ENCODE results near the gene CFAP57. TPM values are rescaled to one million over a fixed set of nuclear protein-coding genes. Genes with fewer than 3 reads are reported as not detected.

Gene CFAP57
- total and polyA plus RNA-seq, 4 donors, result 2.9 to 6.9 (median 5.4) TPM

DNA sequence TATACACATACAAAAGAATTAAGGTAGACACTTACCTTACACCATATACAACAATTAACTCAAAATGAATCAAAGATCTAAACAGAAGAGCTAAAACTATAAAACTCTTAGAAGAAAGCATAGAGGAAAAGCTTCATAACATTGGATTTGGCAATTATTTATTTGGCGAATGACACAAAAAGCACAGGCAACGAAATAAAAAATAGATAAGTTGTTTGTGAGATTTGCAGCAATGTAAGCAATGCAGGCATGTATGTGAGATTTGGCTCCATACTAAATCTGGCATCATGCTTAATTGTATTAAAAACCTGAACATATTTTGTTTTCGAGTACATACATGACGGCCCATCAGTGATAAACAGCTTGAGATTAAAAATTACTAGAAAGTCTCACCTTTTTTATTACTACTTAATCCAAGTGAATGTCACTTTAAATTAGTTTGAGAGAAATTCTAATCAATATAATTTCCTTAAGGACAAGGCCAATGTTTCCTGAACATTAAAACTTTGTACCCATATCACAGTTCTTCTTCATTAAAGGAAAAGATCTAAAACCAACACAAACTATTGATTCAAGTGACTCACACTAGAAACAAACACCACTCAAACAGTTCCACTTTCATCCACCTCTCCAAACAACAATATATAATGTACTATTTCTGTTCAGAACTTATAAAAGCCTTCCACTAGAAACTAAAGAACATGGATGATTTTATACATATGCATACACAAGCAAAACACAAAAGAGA lies 74.5 kb downstream of the CFAP57 start:
- no peak for DNase-seq (ENCODE audit: low read depth in 4 of 6, low spot score in 6 of 6)
- Histone ChIP-seq H3K4me1 (ENCODE audit: control insufficient read depth, insufficient read depth, low read length) (no peaks in the 10 kb centered on the region), H3K27me3 (ENCODE audit: control insufficient read depth, insufficient read depth, low read length) (no peaks in the 10 kb centered on the region), H3K4me3 (ENCODE audit: low read depth, low read length) (no peak overlapping the region), H3K9me3 (ENCODE audit: control insufficient read depth, insufficient read depth, low read length) (no peaks in the 10 kb centered on the region), H3K36me3 (ENCODE audit: control insufficient read depth, insufficient read depth, low read length) (no peaks in the 10 kb centered on the region), H3K27ac (ENCODE audit: low read depth, low read length) (no peak overlapping the region)
- WGBS (ENCODE audit: insufficient coverage), result 100% methylated on average over 1 of the region's 4 CpGs

DNA sequence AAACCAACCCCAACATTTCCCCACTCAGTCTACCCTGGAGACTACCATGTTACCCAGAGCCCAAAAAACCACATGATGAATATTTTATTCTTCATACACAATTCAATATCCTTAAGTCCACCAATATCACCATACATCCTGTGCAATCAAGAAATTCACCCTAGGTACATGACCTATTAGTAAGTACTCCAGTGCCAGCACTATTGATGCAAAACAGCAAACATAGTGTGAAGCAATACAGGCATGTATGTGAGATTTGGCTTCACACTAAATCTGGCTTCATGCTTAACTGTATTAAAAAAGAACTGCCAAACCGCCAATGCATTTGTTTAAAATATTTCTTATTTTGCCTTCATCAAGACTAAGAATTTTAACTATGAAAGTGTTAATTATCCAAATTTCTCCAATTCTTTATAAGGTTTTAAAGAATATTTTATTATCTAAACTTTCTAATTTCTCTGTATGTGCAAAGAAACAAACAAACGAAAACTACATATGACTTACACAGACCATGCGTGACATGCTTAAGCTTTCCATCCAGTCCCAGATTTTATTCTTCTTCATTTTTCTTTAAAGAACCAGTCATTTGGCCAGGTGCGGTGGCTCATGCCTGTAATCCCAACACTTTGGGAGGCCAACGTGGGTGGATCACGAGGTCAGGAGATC lies 75.3 kb downstream of the CFAP57 start:
- H3K9me3 ChIP-seq (ENCODE audit: control insufficient read depth, insufficient read depth, low read length), result no peaks in the 10 kb centered on the region
- no peak overlapping the region for H3K4me3 ChIP-seq (ENCODE audit: low read depth, low read length)
- DNase-seq (ENCODE audit: low read depth in 4 of 6, low spot score in 6 of 6), result no peak
- 71% methylated on average over 5 of the region's 6 CpGs for WGBS (ENCODE audit: insufficient coverage)
- no peaks in the 10 kb centered on the region for H3K36me3 ChIP-seq (ENCODE audit: control insufficient read depth, insufficient read depth, low read length)
- no peaks in the 10 kb centered on the region for H3K27me3 ChIP-seq (ENCODE audit: control insufficient read depth, insufficient read depth, low read length)
- no peaks in the 10 kb centered on the region for H3K4me1 ChIP-seq (ENCODE audit: control insufficient read depth, insufficient read depth, low read length)
- H3K27ac ChIP-seq (ENCODE audit: low read depth, low read length), result no peak overlapping the region

DNA sequence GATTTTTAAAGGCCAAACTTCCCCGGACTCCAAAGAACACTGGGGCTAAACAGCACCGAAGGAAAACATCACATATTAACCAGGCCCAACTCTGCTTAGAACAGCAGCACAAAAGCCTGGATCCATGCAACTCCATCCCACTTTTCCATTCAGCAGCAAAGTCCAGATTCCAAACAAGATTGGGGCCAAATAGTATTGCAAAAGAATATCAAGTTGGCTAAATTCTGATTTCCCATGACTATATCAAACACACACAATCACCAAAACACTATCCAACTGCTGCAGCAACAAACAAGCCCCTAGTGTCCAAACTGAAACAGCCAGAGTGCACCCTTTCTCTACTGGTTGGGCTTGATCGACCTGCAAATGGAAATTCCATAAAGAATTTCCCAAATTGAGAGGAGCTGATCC lies 78.2 kb downstream of the CFAP57 start:
- H3K9me3 ChIP-seq (ENCODE audit: control insufficient read depth, insufficient read depth, low read length), result no peaks in the 10 kb centered on the region
- 78% methylated on average over 3 of the region's 3 CpGs for WGBS (ENCODE audit: insufficient coverage)
- H3K4me3 ChIP-seq (ENCODE audit: low read depth, low read length), result no peak overlapping the region
- H3K27me3 ChIP-seq (ENCODE audit: control insufficient read depth, insufficient read depth, low read length), result no peaks in the 10 kb centered on the region
- no peaks in the 10 kb centered on the region for H3K4me1 ChIP-seq (ENCODE audit: control insufficient read depth, insufficient read depth, low read length)
- no peak for DNase-seq (ENCODE audit: low read depth in 4 of 6, low spot score in 6 of 6)
- H3K27ac ChIP-seq (ENCODE audit: low read depth, low read length), result no peak overlapping the region
- no peaks in the 10 kb centered on the region for H3K36me3 ChIP-seq (ENCODE audit: control insufficient read depth, insufficient read depth, low read length)

DNA sequence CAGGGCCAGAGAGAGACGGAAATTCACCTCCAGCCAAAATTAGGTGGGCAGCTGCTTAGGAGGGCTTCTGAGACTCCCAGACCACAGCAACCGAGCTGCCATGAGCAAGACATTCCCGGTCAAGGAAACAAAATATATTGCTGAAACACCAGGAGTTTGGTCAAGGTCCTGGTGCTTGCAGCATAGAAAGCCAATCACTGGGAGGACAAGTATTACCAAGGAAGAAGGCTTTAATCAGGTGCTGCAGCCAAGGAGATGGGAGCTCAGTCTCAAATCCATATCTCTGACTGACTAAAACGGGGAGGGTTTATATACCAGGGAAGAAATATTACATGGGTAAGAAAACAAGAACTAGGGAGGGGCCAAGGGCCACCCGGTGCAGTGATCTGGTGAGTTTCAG lies 78.9 kb downstream of the CFAP57 start:
- Histone ChIP-seq H3K9me3 (ENCODE audit: control insufficient read depth, insufficient read depth, low read length) (no peaks in the 10 kb centered on the region), H3K27me3 (ENCODE audit: control insufficient read depth, insufficient read depth, low read length) (no peaks in the 10 kb centered on the region), H3K4me3 (ENCODE audit: low read depth, low read length) (no peak overlapping the region), H3K27ac (ENCODE audit: low read depth, low read length) (no peak overlapping the region), H3K36me3 (ENCODE audit: control insufficient read depth, insufficient read depth, low read length) (no peaks in the 10 kb centered on the region), H3K4me1 (ENCODE audit: control insufficient read depth, insufficient read depth, low read length) (no peaks in the 10 kb centered on the region)
- 95% methylated on average over 4 of the region's 5 CpGs for WGBS (ENCODE audit: insufficient coverage)
- DNase-seq (ENCODE audit: low read depth in 4 of 6, low spot score in 6 of 6), result no peak

DNA sequence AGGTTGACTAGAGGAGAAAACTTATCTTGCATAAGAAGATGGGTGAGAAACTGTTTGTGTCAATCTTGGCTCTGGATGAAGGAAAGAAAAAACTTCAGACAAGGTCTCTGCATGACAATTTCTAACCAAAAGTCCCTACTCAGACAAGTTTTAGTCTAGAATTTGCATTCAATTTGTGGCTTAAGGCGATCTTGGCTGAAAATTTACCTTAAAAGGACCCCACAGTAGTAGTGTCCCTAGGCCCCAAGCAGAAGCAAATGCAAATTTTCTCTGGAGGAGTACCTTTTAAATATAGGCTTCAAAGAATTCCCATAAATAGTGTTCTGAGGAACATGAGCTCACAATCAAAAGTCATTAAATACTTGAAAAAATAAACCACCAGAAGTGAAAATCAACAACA lies 80.1 kb downstream of the CFAP57 start:
- Histone ChIP-seq H3K36me3 (ENCODE audit: control insufficient read depth, insufficient read depth, low read length) (no peaks in the 10 kb centered on the region), H3K4me1 (ENCODE audit: control insufficient read depth, insufficient read depth, low read length) (no peaks in the 10 kb centered on the region), H3K4me3 (ENCODE audit: low read depth, low read length) (no peak overlapping the region), H3K27me3 (ENCODE audit: control insufficient read depth, insufficient read depth, low read length) (no peaks in the 10 kb centered on the region), H3K9me3 (ENCODE audit: control insufficient read depth, insufficient read depth, low read length) (no peaks in the 10 kb centered on the region), H3K27ac (ENCODE audit: low read depth, low read length) (no peak overlapping the region)
- no CpG with 5 or more reads among the region's 1 CpG for WGBS (ENCODE audit: insufficient coverage)
- DNase-seq (ENCODE audit: low read depth in 4 of 6, low spot score in 6 of 6), result no peak

DNA sequence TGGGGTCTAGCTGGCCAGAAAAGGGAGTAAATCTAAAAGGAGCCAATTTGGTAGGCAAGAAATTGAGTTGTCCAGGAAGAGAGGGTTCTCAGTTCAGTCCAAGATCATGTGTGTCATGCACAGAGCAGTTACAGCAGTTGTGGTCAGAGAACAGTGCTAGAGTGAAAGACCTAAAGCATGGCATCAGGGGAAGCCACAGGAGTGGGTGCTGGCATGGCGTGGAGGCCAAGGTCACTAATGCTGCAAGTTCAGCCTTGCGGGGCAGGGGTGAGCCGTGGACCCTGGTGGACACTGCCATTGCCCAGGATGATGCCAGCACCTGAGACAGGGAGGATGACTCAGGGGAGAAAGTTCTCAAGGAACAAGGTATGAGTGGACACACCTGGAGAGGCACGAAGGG lies 81.0 kb downstream of the CFAP57 start:
- Histone ChIP-seq H3K9me3 (ENCODE audit: control insufficient read depth, insufficient read depth, low read length) (no peaks in the 10 kb centered on the region), H3K27me3 (ENCODE audit: control insufficient read depth, insufficient read depth, low read length) (no peaks in the 10 kb centered on the region), H3K4me1 (ENCODE audit: control insufficient read depth, insufficient read depth, low read length) (no peaks in the 10 kb centered on the region), H3K4me3 (ENCODE audit: low read depth, low read length) (no peak overlapping the region), H3K27ac (ENCODE audit: low read depth, low read length) (no peak overlapping the region), H3K36me3 (ENCODE audit: control insufficient read depth, insufficient read depth, low read length) (no peaks in the 10 kb centered on the region)
- 93% methylated on average over 4 of the region's 4 CpGs for WGBS (ENCODE audit: insufficient coverage)
- no peak for DNase-seq (ENCODE audit: low read depth in 4 of 6, low spot score in 6 of 6)

DNA sequence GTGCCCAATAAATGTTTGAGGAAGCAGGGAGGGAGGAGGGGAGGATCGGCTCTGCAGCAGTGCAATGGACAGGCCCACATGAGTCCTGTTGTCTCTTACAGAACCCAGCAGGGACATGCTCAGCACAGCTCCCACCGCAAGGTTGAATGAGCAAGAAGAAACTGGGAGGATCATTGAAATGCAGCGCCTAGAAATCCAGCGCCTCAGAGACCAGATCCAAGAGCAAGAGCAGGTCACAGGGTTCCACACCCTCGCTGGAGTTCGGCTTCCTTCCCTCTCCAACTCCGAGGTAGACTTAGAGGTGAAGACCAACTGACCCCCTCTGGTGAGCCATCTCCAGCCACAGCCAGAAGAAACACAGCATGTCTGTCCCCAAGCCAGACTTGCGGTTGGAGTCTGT lies 81.7 kb downstream of the CFAP57 start:
- 86% methylated on average over 5 of the region's 8 CpGs for WGBS (ENCODE audit: insufficient coverage)
- Histone ChIP-seq H3K27ac (ENCODE audit: low read depth, low read length) (no peak overlapping the region), H3K9me3 (ENCODE audit: control insufficient read depth, insufficient read depth, low read length) (no peaks in the 10 kb centered on the region), H3K27me3 (ENCODE audit: control insufficient read depth, insufficient read depth, low read length) (no peaks in the 10 kb centered on the region), H3K4me1 (ENCODE audit: control insufficient read depth, insufficient read depth, low read length) (no peaks in the 10 kb centered on the region), H3K36me3 (ENCODE audit: control insufficient read depth, insufficient read depth, low read length) (no peaks in the 10 kb centered on the region), H3K4me3 (ENCODE audit: low read depth, low read length) (no peak overlapping the region)
- DNase-seq (ENCODE audit: low read depth in 4 of 6, low spot score in 6 of 6), result no peak

DNA sequence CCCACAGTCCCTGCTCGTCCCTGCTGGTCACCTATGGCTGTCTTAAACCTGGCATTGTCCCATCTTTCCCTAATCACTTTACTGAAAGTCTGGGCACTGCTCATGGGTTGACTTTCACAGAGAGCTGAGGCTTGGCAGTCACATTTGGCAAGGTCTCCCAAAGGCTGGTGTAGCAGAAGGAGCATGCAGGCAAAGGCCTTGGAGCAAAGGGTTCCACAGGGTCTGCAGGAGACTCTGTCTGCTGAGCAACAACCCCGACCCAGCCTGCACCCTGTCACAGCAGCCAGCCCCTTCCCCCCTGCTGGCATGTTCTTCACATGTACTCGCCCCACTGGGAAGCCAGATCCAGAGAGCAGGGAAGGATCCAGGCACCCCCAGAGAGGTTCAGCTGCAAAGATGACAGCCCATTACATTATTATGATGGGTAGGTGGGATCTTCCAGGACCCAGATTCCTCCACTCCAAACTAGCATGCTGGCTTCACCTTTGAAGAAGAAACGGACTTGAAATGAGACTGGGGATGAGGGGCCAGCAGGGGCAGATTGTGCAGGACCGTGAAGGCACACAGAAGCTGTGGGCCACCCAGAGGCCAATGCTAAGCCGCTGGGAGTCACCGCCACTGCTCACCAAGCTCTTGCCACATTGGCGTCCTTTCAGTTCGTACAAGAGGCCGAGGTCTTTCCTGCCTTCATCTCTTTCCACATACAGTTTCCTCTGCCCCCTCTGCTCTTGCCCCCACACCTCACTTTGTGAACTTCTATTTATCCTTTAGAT lies 83.5 kb downstream of the CFAP57 start:
- Histone ChIP-seq H3K4me3 (ENCODE audit: low read depth, low read length) (no peak overlapping the region), H3K36me3 (ENCODE audit: control insufficient read depth, insufficient read depth, low read length) (no peaks in the 10 kb centered on the region), H3K9me3 (ENCODE audit: control insufficient read depth, insufficient read depth, low read length) (no peaks in the 10 kb centered on the region), H3K27ac (ENCODE audit: low read depth, low read length) (no peak overlapping the region), H3K27me3 (ENCODE audit: control insufficient read depth, insufficient read depth, low read length) (no peaks in the 10 kb centered on the region), H3K4me1 (ENCODE audit: control insufficient read depth, insufficient read depth, low read length) (no peaks in the 10 kb centered on the region)
- DNase-seq (ENCODE audit: low read depth in 4 of 6, low spot score in 6 of 6), result peak in 1 of 6 donors; percentile 60
- 65% methylated on average over 8 of the region's 10 CpGs for WGBS (ENCODE audit: insufficient coverage)

DNA sequence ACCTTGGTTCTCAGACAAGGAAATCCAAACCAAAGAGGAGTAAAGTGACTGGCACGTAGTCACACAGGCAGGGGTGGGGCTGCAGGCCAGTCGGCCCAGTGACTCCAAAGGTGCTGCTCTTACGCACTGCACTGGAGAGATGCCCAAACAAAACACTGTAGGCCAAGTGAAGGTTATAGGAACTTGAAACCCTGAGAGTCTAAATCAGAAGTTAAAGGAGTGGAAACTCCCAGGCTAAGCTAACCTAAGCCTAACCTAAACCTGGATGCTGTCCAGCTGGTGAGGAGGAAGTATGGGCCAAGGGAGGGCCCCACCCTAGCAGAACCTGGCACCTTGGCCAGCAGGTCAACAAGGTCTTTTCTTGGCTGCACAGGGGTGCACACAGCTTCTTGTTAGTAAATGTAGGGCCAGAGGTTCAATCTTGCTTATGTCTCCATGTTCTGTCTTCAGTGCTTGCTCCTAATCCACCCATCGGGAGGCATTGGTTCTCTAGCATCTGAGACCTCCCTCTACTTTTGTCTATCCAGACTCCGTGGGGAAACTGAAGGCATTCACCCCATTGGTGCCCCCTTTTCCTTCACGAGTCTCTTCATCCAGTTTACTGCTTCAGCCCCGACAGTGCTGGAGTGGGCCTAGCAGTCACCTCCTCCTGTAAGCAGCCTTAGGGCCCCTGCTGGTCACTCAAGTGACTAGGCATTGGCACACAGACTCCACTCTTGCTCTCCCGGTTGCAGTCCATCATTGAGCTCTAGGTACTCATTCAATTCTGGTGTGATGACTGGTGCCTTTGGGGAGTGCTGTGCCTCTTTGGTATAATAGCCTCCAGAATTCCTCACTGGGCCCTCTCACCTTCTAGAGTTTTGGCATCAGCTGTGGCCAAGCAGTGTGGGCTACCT lies 84.8 kb downstream of the CFAP57 start:
- no peak overlapping the region for H3K27ac ChIP-seq (ENCODE audit: low read depth, low read length)
- WGBS (ENCODE audit: insufficient coverage), result 91% methylated on average over 8 of the region's 8 CpGs
- no peak overlapping the region for H3K4me3 ChIP-seq (ENCODE audit: low read depth, low read length)
- no peaks in the 10 kb centered on the region for H3K4me1 ChIP-seq (ENCODE audit: control insufficient read depth, insufficient read depth, low read length)
- H3K27me3 ChIP-seq (ENCODE audit: control insufficient read depth, insufficient read depth, low read length), result no peaks in the 10 kb centered on the region
- DNase-seq (ENCODE audit: low read depth in 4 of 6, low spot score in 6 of 6), result no peak
- H3K9me3 ChIP-seq (ENCODE audit: control insufficient read depth, insufficient read depth, low read length), result no peaks in the 10 kb centered on the region
- no peaks in the 10 kb centered on the region for H3K36me3 ChIP-seq (ENCODE audit: control insufficient read depth, insufficient read depth, low read length)

All from spinal cord (tissue), 10 donors.